GM23338 (cell line): ENCODE results near the gene OR51E1. TPM values are rescaled to one million over a fixed set of nuclear protein-coding genes. Genes with fewer than 3 reads are reported as not detected.

Source experiments
- ATAC-seq: fragments of 200-7000 bp; cut with Tn5 transposase; 3 replicates; pipeline ENCODE4 v1.9.1; 2020
- DNase-seq: peaks from one replicate; pipeline ENCODE4 v3.0.0-alpha.2; 2015; ENCODE audit warnings: low spot score
- H2AFZ ChIP-seq: fragments of 200-600 bp; sonication (generic); 2 replicates; pipeline ENCODE4 v1.8.0; 2016; ENCODE audit warnings: antibody characterized with exemption, mild to moderate bottlenecking, moderate library complexity
- H3F3A ChIP-seq: fragments of 200-600 bp; sonication (generic); replicated peaks from 2 replicates; pipeline ENCODE4 v1.8.0; 2017; ENCODE audit warnings: antibody characterized with exemption, mixed run types, low read depth
- H3K27ac ChIP-seq: fragments of 200-600 bp; sonication (generic); 2 replicates; pipeline ENCODE4 v1.6.1; 2016; ENCODE audit warnings: low read depth
- H3K27me3 ChIP-seq: fragments of 200-600 bp; sonication (generic); 2 replicates; pipeline ENCODE4 v1.8.0; 2016; ENCODE audit warnings: mild to moderate bottlenecking, mixed run types, moderate library complexity; ENCODE audit not compliant: insufficient read depth
- H3K36me3 ChIP-seq: fragments of 200-600 bp; sonication (generic); 2 replicates; pipeline ENCODE4 v1.8.0; 2016; ENCODE audit warnings: mild to moderate bottlenecking; ENCODE audit not compliant: insufficient read depth
- H3K4me1 ChIP-seq: fragments of 200-600 bp; sonication (generic); 2 replicates; pipeline ENCODE4 v1.8.0; 2016; ENCODE audit warnings: mild to moderate bottlenecking, moderate library complexity; ENCODE audit not compliant: insufficient read depth
- H3K4me2 ChIP-seq: fragments of 200-600 bp; sonication (generic); 2 replicates; pipeline ENCODE4 v1.7.1; 2017; ENCODE audit warnings: mixed run types
- H3K4me3 ChIP-seq: fragments of 200-600 bp; sonication (generic); 2 replicates; pipeline ENCODE4 v1.6.1; 2016; ENCODE audit warnings: mixed run types
- H3K79me2 ChIP-seq: fragments of 200-600 bp; sonication (generic); replicated peaks from 2 replicates; pipeline ENCODE4 v1.8.0; 2017; ENCODE audit warnings: mild to moderate bottlenecking; ENCODE audit not compliant: insufficient read depth
- H3K9me2 ChIP-seq: fragments of 200-600 bp; sonication (generic); 2 replicates; pipeline ENCODE4 v1.8.0; 2017; ENCODE audit not compliant: insufficient read depth
- H4K20me1 ChIP-seq: fragments of 200-600 bp; sonication (generic); replicated peaks from 2 replicates; pipeline ENCODE4 v1.8.0; 2017; ENCODE audit warnings: mild to moderate bottlenecking; ENCODE audit not compliant: insufficient read depth
- H3K27ac Mint-ChIP-seq: 2 replicates; pipeline ENCODE4 v1.8.0; 2020; ENCODE audit warnings: inconsistent platforms, mild to moderate bottlenecking, moderate library complexity, mixed read lengths
- H3K27me3 Mint-ChIP-seq: 3 replicates; pipeline ENCODE4 v1.8.0; 2022; ENCODE audit warnings: low read depth, mild to moderate bottlenecking, moderate library complexity, mixed read lengths, inconsistent platforms; ENCODE audit not compliant: insufficient read depth, poor library complexity
- H3K36me3 Mint-ChIP-seq: 3 replicates; pipeline ENCODE4 v1.8.0; 2021; ENCODE audit warnings: low read depth, mild to moderate bottlenecking, inconsistent platforms, moderate library complexity, mixed read lengths
- H3K4me1 Mint-ChIP-seq: 3 replicates; pipeline ENCODE4 v1.8.0; 2020; ENCODE audit warnings: mild to moderate bottlenecking, inconsistent platforms, mixed read lengths
- H3K4me3 Mint-ChIP-seq: 3 replicates; pipeline ENCODE4 v1.8.0; 2021; ENCODE audit warnings: moderate library complexity, mild to moderate bottlenecking, inconsistent platforms, mixed read lengths
- H3K9me3 Mint-ChIP-seq: 3 replicates; pipeline ENCODE4 v1.8.0; 2020; ENCODE audit warnings: moderate library complexity, mild to moderate bottlenecking, inconsistent platforms, mixed read lengths
- CREB1 ChIP-seq: fragments of 250-450 bp; sonication (Bioruptor Pico); IDR thresholded peaks from 2 replicates; pipeline ENCODE4 v1.5.0; 2020; ENCODE audit warnings: low read depth, mild to moderate bottlenecking, moderate library complexity
- ETS1 ChIP-seq: IDR thresholded peaks from 2 replicates; pipeline ENCODE4 v1.6.1; 2016; ENCODE audit warnings: antibody characterized with exemption
- EZH2 ChIP-seq: fragments of 200-600 bp; sonication (generic); IDR thresholded peaks from one replicate; pipeline ENCODE4 v1.8.0; 2017; ENCODE audit warnings: antibody characterized with exemption, mild to moderate bottlenecking, low read depth; ENCODE audit not compliant: unreplicated experiment
- EZH2phosphoT487 ChIP-seq: fragments of 200-600 bp; sonication (generic); IDR thresholded peaks from one replicate; pipeline ENCODE4 v1.8.1; 2018; ENCODE audit warnings: antibody characterized with exemption; ENCODE audit not compliant: unreplicated experiment
- JUNB ChIP-seq: IDR thresholded peaks from one replicate; pipeline ENCODE4 v1.6.1; 2016; ENCODE audit warnings: antibody characterized with exemption; ENCODE audit not compliant: unreplicated experiment
- NANOG ChIP-seq: IDR thresholded peaks from 2 replicates; pipeline ENCODE4 v1.6.1; 2016; ENCODE audit warnings: antibody characterized with exemption, borderline replicate concordance
- POLR2AphosphoS5 ChIP-seq: IDR thresholded peaks from 2 replicates; pipeline ENCODE4 v1.6.1; 2016; ENCODE audit warnings: antibody characterized with exemption, low read depth
- ZNF331 ChIP-seq: fragments of 250-450 bp; sonication (Bioruptor Pico); IDR thresholded peaks from 2 replicates; pipeline ENCODE4 v1.5.0; 2020; ENCODE audit warnings: low read depth, mild to moderate bottlenecking, moderate library complexity
- ZNF462 ChIP-seq: fragments of 250-450 bp; sonication (Bioruptor Pico); IDR thresholded peaks from 2 replicates; pipeline ENCODE4 v1.5.0; 2020; ENCODE audit warnings: mild to moderate bottlenecking, moderate library complexity
- polyA plus RNA-seq: library from polyadenylated mRNA; unstranded; fragments of >200 nt; fragmentation: Nextera tagmentation; extraction: Ambion mirVana; gene quantifications from 2 replicates; pipeline ENCODE4 v1.2.1, GENCODE V29; 2016
- total RNA-seq: library from RNA; depleted of rRNA; stranded (reverse); fragments of >200 nt; shearing (Covaris generic); gene quantifications from 2 replicates; pipeline ENCODE4 v1.2.3, GENCODE V29; 2014

Gene OR51E1
- total and polyA plus RNA-seq, 2 experiments from 2014 or later: not detected

GRCh38 chr11:4664786-4665185, 21.0 kb downstream of the OR51E1 start:
- peaks cover 6% of the 10 kb centered on the region for H3K27me3 Mint-ChIP-seq
- H3K4me2 ChIP-seq: no peak overlapping the region
- no peak overlapping the region for H3K27ac ChIP-seq
- H3K9me3 Mint-ChIP-seq: no peaks in the 10 kb centered on the region; the same call in 2 of the 3 replicates
- ATAC-seq (no peak), DNase-seq (no peak)
- H3F3A ChIP-seq: no peaks in the 10 kb centered on the region
- H3K4me3 Mint-ChIP-seq: no peak overlapping the region
- H3K79me2 ChIP-seq: no peaks in the 10 kb centered on the region
- no peaks in the 10 kb centered on the region; the same call in 2 of the 3 replicates for H3K36me3 Mint-ChIP-seq
- no peaks in the 10 kb centered on the region for H3K27me3 ChIP-seq
- H3K36me3 ChIP-seq: no peaks in the 10 kb centered on the region
- no peak overlapping the region for H3K27ac Mint-ChIP-seq
- H3K4me1 Mint-ChIP-seq: peaks cover 4% of the 10 kb centered on the region; the same call in 1 of the 3 replicates
- no peak overlapping the region for H3K4me3 ChIP-seq
- H4K20me1 ChIP-seq: no peaks in the 10 kb centered on the region
- no peak for TF ChIP-seq NANOG
- TF ChIP-seq EZH2: no peak
- no peak for TF ChIP-seq ZNF462 (CRISPR knock-in tag)
- no peak for TF ChIP-seq ETS1
- TF ChIP-seq POLR2AphosphoS5: no peak
- TF ChIP-seq ZNF331: no peak
- TF ChIP-seq EZH2phosphoT487: no peak
- no peak for TF ChIP-seq JUNB
- TF ChIP-seq CREB1 (CRISPR knock-in tag): no peak
- H3K4me1 ChIP-seq: no peaks in the 10 kb centered on the region
- no peak overlapping the region for H2AFZ ChIP-seq
- H3K9me2 ChIP-seq: peaks cover 9% of the 10 kb centered on the region; the same call in 1 of the 2 replicates
